Measurements from ENCODE around the gene ZNF81. TPM values are rescaled to one million over a fixed set of nuclear protein-coding genes. Genes with fewer than 3 reads are reported as not detected.

ZNF81 gene
- total and polyA plus RNA-seq, 2 of the 4 experiments (the other 2 are of a cell fraction): 2.1 to 4.5 TPM

DNA sequence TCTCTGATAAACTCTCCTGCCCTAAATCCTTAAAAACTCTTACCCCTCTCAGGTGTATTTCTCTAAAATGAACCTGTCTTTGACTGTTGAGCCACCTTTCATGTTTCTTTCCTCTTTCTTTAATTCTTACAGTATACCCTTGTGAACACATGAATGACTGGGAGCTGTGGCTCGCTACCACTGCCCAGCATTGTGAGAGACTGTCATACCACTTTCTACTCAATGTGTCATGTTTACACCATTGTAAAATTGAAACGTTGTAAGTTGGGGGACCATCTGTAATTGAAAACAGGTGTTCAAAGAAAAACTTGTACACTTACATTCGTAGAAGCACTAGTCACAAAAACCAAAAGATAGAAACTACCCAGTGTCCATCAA is 100.2 kb downstream of the ZNF81 start:
- in situ Hi-C loops (cut with MboI; ENCODE audit: low sequenced_read_pairs) (no loop called here), dilution Hi-C loops (cut with HindIII; ENCODE audit: low sequenced_read_pairs, unreplicated experiment) (no loop called here), intact Hi-C loops (cut with micrococcal nuclease) (no loop called here)
- H3K9me3 ChIP-seq (ENCODE audit: control insufficient read depth, insufficient read depth, low read length): no peaks in the 10 kb centered on the region
- H2BK5ac ChIP-seq (ENCODE audit: low read depth, low read length, poor library complexity, severe bottlenecking): no peak overlapping the region
- ATAC-seq (ENCODE audit: low read depth) (no peak), DNase-seq (no peak)
- H3K9me1 ChIP-seq (ENCODE audit: insufficient read depth, low read length): no peaks in the 10 kb centered on the region
- no peak overlapping the region for H2BK120ac ChIP-seq (ENCODE audit: low read depth, low read length)
- no peak overlapping the region for H2BK15ac ChIP-seq (ENCODE audit: low read depth, low read length)
- no peak overlapping the region for H3K9ac ChIP-seq (ENCODE audit: low read depth, low read length)
- no peak overlapping the region for H4K91ac ChIP-seq (ENCODE audit: insufficient read depth, low read depth, low read length)
- H4K8ac ChIP-seq (ENCODE audit: low read depth in 2 of 2, low read length in 2 of 2): no peak overlapping the region
- H3K4me2 ChIP-seq (ENCODE audit: low read depth, low read length): no peak overlapping the region
- H2AK9ac ChIP-seq (replicated peaks; ENCODE audit: low read depth, low read length, poor library complexity): no peak overlapping the region
- no peaks in the 10 kb centered on the region for H4K20me1 ChIP-seq (ENCODE audit: insufficient read depth, low read length)
- BruUV-seq (replicated peaks): no TSS peak
- no peaks in the 10 kb centered on the region for H3K27me3 ChIP-seq (ENCODE audit: control insufficient read depth, insufficient read depth, low read length)
- H3K27ac ChIP-seq (ENCODE audit: insufficient read depth, low read length): no peak overlapping the region
- no peak overlapping the region for H3K4ac ChIP-seq (ENCODE audit: low read depth, low read length)
- no peak overlapping the region for H3K56ac ChIP-seq (ENCODE audit: extremely low read depth, insufficient read depth, low read length)
- POLR2A ChIA-PET (ENCODE audit: unreplicated experiment): no interaction called here
- no peaks in the 10 kb centered on the region for H3K36me3 ChIP-seq (ENCODE audit: control insufficient read depth, insufficient read depth, low read length)
- no peak overlapping the region for H3K4me3 ChIP-seq (ENCODE audit: insufficient read depth, low read depth, low read length)
- H2BK20ac ChIP-seq (ENCODE audit: low read depth, low read length): no peak overlapping the region
- H3K4me1 ChIP-seq (ENCODE audit: control insufficient read depth, insufficient read depth, low read length): no peaks in the 10 kb centered on the region
- TF ChIP-seq MAFK (IDR thresholded peaks at IDR 0.05; ENCODE audit: low read depth, low read length) (no peak), FOS (IDR thresholded peaks at IDR 0.05; ENCODE audit: low read depth, low read length) (no peak), RFX5 (IDR thresholded peaks at IDR 0.05; ENCODE audit: low read depth, low read length) (no peak), USF2 (IDR thresholded peaks at IDR 0.05; ENCODE audit: low read depth, low read length) (no peak), NFE2L2 (IDR thresholded peaks at IDR 0.05; ENCODE audit: low read depth, low read length) (no peak), SMC3 (IDR thresholded peaks at IDR 0.05; ENCODE audit: low read depth, low read length) (no peak), MXI1 (IDR thresholded peaks at IDR 0.05; ENCODE audit: borderline replicate concordance, low read depth, low read length) (no peak), POLR2A (IDR thresholded peaks at IDR 0.05; ENCODE audit: low read depth, low read length) (no peak), RCOR1 (IDR thresholded peaks at IDR 0.05; ENCODE audit: insufficient replicate concordance, low read length) (no peak), CHD1 (IDR thresholded peaks at IDR 0.05; ENCODE audit: low read depth, low read length) (no peak)
- TF ChIP-seq, protein P1, sequence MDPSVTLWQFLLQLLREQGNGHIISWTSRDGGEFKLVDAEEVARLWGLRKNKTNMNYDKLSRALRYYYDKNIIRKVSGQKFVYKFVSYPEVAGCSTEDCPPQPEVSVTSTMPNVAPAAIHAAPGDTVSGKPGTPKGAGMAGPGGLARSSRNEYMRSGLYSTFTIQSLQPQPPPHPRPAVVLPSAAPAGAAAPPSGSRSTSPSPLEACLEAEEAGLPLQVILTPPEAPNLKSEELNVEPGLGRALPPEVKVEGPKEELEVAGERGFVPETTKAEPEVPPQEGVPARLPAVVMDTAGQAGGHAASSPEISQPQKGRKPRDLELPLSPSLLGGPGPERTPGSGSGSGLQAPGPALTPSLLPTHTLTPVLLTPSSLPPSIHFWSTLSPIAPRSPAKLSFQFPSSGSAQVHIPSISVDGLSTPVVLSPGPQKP (IDR thresholded peaks at IDR 0.05; ENCODE audit: borderline replicate concordance, low read depth, low read length): no peak
- H2AFZ ChIP-seq (replicated peaks; ENCODE audit: low read length, poor library complexity): no peak overlapping the region
- H3K23ac ChIP-seq (ENCODE audit: low read depth, low read length): no peak overlapping the region
- CTCF ChIA-PET: no interaction called here
- no peaks in the 10 kb centered on the region for H3K79me1 ChIP-seq (ENCODE audit: low read depth in 1 of 2, low read length in 2 of 2)
- no peak overlapping the region for H3K14ac ChIP-seq (replicated peaks; ENCODE audit: low read depth, low read length)
- WGBS, 2 experiments (ENCODE audit: extremely low coverage in 2 of 2, insufficient read length in 1 of 2): no CpG with 5 or more reads among the region's 3 CpGs
- H4K5ac ChIP-seq (ENCODE audit: low read depth, low read length): no peak overlapping the region
- no peak overlapping the region for H3K18ac ChIP-seq (ENCODE audit: low read depth, low read length)
- H2AK5ac ChIP-seq (ENCODE audit: low read depth, low read length): no peak overlapping the region
